HepG2 (cell line): ENCODE data around the gene EPN2. TPM values are rescaled to one million over a fixed set of nuclear protein-coding genes. Genes with fewer than 3 reads are reported as not detected.

Experiments used
- FOXA3 ChIP-seq: IDR thresholded peaks from 2 replicates; pipeline ENCODE4 v1.6.1; 2016; ENCODE audit warnings: missing genetic modification reagents, missing compliant biosample characterization
- MIER3 ChIP-seq: IDR thresholded peaks from 2 replicates; pipeline ENCODE4 v1.6.1; 2016; ENCODE audit warnings: missing compliant biosample characterization, borderline replicate concordance
- RARA ChIP-seq: IDR thresholded peaks from 2 replicates; pipeline ENCODE4 v1.6.1; 2016; ENCODE audit warnings: missing genetic modification reagents, missing compliant biosample characterization
- REPIN1 ChIP-seq: sonication (generic); formaldehyde crosslinking; IDR thresholded peaks from 2 replicates; pipeline ENCODE4 v1.8.0; 2022; ENCODE audit warnings: missing genetic modification reagents, low read depth, mild to moderate bottlenecking, borderline replicate concordance
- SMC3 ChIP-seq: IDR thresholded peaks from 2 replicates; pipeline ENCODE4 v1.6.1; 2011; ENCODE audit warnings: low read length, improper control_type of control experiment
- SNAPC2 ChIP-seq: sonication (generic); formaldehyde crosslinking; IDR thresholded peaks from 2 replicates; pipeline ENCODE4 v1.8.1; 2022; ENCODE audit warnings: mild to moderate bottlenecking, missing genetic modification reagents
- SSRP1 ChIP-seq: IDR thresholded peaks from 2 replicates; pipeline ENCODE4 v1.6.1; 2016; ENCODE audit warnings: control low read depth
- ZBTB20 ChIP-seq: sonication (generic); formaldehyde crosslinking; IDR thresholded peaks from 2 replicates; pipeline ENCODE4 v1.8.1; 2023; ENCODE audit warnings: missing genetic modification reagents, low read depth, mild to moderate bottlenecking, borderline replicate concordance
- ZBTB7B ChIP-seq: sonication (generic); formaldehyde crosslinking; IDR thresholded peaks from 2 replicates; pipeline ENCODE4 v1.4.0; 2020; ENCODE audit warnings: missing genetic modification reagents
- ZNF143 ChIP-seq: sonication (generic); formaldehyde crosslinking; IDR thresholded peaks from 2 replicates; pipeline ENCODE4 v1.4.0; 2020; ENCODE audit warnings: missing genetic modification reagents
- ZNF235 ChIP-seq: sonication (generic); formaldehyde crosslinking; IDR thresholded peaks from 2 replicates; pipeline ENCODE4 v1.8.1; 2023; ENCODE audit warnings: mild to moderate bottlenecking, missing genetic modification reagents, borderline replicate concordance
- ZNF354B ChIP-seq: sonication (generic); formaldehyde crosslinking; IDR thresholded peaks from 2 replicates; pipeline ENCODE4 v1.8.0; 2022; ENCODE audit warnings: mild to moderate bottlenecking, missing genetic modification reagents
- ZSCAN12 ChIP-seq: sonication (generic); formaldehyde crosslinking; IDR thresholded peaks from 2 replicates; pipeline ENCODE4 v1.9.0; 2021; ENCODE audit warnings: mild to moderate bottlenecking, missing genetic modification reagents
- polyA plus RNA-seq, 8 experiments: library from polyadenylated mRNA; depleted of rRNA in 3 of 8; stranded (reverse) in 7 of 8; unstranded in 1 of 8; fragments of >200 nt; fragmentation: Illumina TruSeq in 4 of 8; extraction: Trizol in 4 of 8; gene quantifications; 2 replicates each; pipeline versions ENCODE4 v1.2.1 to v1.2.3, GENCODE V29; 2011 to 2016; ENCODE audit warnings: low read depth in 4 of 8, missing spikeins in 1 of 8, mixed read lengths in 1 of 8; ENCODE audit not compliant: insufficient read depth in 1 of 8
- total RNA-seq, 5 experiments: library from RNA; depleted of rRNA; stranded (reverse); fragments of >200 nt; fragmentation: Illumina TruSeq; extraction: Trizol; gene quantifications; 2 replicates each; pipeline ENCODE4 v1.2.3, GENCODE V29; 2016; ENCODE audit warnings: low read depth in 1 of 5
- TF ChIP-seq, protein P1 (sequence below): sonication (generic); formaldehyde crosslinking; IDR thresholded peaks from 2 replicates; pipeline ENCODE4 v1.5.0; 2020; ENCODE audit warnings: missing genetic modification reagents
- TF ChIP-seq, protein P2 (sequence below): sonication (generic); formaldehyde crosslinking; IDR thresholded peaks from 2 replicates; pipeline ENCODE4 v1.5.0; 2020; ENCODE audit warnings: mild to moderate bottlenecking, missing genetic modification reagents, borderline replicate concordance
- TF ChIP-seq, protein P3 (sequence below): sonication (generic); formaldehyde crosslinking; IDR thresholded peaks from 2 replicates; pipeline ENCODE4 v1.9.0; 2021; ENCODE audit warnings: missing genetic modification reagents, mild to moderate bottlenecking, borderline replicate concordance
- TF ChIP-seq, protein P4 (sequence below): sonication (generic); formaldehyde crosslinking; IDR thresholded peaks from 2 replicates; pipeline ENCODE4 v1.4.0; 2020; ENCODE audit warnings: missing genetic modification reagents
- TF ChIP-seq, protein P5 (sequence below): sonication (generic); formaldehyde crosslinking; IDR thresholded peaks from 2 replicates; pipeline ENCODE4 v1.4.0; 2020; ENCODE audit warnings: mild to moderate bottlenecking, missing genetic modification reagents
- TF ChIP-seq, protein P6 (sequence below): sonication (generic); formaldehyde crosslinking; IDR thresholded peaks from 2 replicates; pipeline ENCODE4 v1.4.0; 2020; ENCODE audit warnings: missing genetic modification reagents

The EPN2 gene
- total and polyA plus RNA-seq, 2 of the 13 experiments (the other 11 are each of a cell fraction or from before 2014, with no cell fraction given): 7.8 to 19.2 TPM

DNA sequence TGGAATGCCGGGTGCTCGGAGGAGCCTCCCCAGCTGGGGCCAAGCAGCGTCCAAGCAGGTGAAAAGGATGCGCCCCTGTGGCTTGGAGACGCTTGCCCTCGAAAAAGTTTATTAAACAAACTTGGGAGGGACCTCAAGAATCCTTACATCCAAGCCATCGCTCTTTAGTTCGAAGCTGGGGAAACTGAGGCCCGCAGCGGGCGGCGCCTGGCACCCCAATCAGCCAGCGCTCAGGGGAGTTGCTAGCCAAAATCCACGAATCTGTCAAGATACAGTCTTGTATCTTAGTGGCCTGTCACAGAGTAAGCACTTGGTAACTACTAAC, 125.9 kb downstream of the EPN2 start (continued):
- TF ChIP-seq, protein P1, sequence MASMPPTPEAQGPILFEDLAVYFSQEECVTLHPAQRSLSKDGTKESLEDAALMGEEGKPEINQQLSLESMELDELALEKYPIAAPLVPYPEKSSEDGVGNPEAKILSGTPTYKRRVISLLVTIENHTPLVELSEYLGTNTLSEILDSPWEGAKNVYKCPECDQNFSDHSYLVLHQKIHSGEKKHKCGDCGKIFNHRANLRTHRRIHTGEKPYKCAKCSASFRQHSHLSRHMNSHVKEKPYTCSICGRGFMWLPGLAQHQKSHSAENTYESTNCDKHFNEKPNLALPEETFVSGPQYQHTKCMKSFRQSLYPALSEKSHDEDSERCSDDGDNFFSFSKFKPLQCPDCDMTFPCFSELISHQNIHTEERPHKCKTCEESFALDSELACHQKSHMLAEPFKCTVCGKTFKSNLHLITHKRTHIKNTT (CRISPR knock-in tag): no peak
- no peak for TF ChIP-seq FOXA3
- TF ChIP-seq, protein P2, sequence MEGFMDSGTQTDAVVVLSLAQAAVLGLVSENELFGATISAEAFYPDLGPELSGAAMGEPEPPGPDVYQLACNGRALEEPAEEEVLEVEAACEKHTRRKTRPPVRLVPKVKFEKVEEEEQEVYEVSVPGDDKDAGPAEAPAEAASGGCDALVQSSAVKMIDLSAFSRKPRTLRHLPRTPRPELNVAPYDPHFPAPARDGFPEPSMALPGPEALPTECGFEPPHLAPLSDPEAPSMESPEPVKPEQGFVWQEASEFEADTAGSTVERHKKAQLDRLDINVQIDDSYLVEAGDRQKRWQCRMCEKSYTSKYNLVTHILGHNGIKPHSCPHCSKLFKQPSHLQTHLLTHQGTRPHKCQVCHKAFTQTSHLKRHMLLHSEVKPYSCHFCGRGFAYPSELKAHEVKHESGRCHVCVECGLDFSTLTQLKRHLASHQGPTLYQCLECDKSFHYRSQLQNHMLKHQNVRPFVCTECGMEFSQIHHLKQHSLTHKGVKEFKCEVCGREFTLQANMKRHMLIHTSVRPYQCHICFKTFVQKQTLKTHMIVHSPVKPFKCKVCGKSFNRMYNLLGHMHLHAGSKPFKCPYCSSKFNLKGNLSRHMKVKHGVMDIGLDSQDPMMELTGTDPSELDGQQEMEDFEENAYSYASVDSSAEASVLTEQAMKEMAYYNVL (CRISPR knock-in tag): no peak
- TF ChIP-seq, protein P3, sequence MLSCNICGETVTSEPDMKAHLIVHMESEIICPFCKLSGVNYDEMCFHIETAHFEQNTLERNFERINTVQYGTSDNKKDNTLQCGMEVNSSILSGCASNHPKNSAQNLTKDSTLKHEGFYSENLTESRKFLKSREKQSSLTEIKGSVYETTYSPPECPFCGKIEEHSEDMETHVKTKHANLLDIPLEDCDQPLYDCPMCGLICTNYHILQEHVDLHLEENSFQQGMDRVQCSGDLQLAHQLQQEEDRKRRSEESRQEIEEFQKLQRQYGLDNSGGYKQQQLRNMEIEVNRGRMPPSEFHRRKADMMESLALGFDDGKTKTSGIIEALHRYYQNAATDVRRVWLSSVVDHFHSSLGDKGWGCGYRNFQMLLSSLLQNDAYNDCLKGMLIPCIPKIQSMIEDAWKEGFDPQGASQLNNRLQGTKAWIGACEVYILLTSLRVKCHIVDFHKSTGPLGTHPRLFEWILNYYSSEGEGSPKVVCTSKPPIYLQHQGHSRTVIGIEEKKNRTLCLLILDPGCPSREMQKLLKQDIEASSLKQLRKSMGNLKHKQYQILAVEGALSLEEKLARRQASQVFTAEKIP (CRISPR knock-in tag): no peak
- TF ChIP-seq ZSCAN12 (CRISPR knock-in tag): 0 out of 2 replicates have a peak, but pooled peaks have one; percentile 56
- no peak for TF ChIP-seq SSRP1 (CRISPR knock-in tag)
- TF ChIP-seq ZBTB20 (CRISPR knock-in tag): no peak
- TF ChIP-seq MIER3 (CRISPR knock-in tag): peak; percentile 10; the same call in 1 of the 2 replicates
- TF ChIP-seq ZNF143 (CRISPR knock-in tag): 0 out of 2 replicates have a peak, but pooled peaks have one; percentile 58
- TF ChIP-seq, protein P4, sequence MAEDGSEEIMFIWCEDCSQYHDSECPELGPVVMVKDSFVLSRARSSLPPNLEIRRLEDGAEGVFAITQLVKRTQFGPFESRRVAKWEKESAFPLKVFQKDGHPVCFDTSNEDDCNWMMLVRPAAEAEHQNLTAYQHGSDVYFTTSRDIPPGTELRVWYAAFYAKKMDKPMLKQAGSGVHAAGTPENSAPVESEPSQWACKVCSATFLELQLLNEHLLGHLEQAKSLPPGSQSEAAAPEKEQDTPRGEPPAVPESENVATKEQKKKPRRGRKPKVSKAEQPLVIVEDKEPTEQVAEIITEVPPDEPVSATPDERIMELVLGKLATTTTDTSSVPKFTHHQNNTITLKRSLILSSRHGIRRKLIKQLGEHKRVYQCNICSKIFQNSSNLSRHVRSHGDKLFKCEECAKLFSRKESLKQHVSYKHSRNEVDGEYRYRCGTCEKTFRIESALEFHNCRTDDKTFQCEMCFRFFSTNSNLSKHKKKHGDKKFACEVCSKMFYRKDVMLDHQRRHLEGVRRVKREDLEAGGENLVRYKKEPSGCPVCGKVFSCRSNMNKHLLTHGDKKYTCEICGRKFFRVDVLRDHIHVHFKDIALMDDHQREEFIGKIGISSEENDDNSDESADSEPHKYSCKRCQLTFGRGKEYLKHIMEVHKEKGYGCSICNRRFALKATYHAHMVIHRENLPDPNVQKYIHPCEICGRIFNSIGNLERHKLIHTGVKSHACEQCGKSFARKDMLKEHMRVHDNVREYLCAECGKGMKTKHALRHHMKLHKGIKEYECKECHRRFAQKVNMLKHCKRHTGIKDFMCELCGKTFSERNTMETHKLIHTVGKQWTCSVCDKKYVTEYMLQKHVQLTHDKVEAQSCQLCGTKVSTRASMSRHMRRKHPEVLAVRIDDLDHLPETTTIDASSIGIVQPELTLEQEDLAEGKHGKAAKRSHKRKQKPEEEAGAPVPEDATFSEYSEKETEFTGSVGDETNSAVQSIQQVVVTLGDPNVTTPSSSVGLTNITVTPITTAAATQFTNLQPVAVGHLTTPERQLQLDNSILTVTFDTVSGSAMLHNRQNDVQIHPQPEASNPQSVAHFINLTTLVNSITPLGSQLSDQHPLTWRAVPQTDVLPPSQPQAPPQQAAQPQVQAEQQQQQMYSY (CRISPR knock-in tag): no peak
- TF ChIP-seq ZNF235 (CRISPR knock-in tag): no peak
- TF ChIP-seq, protein P5, sequence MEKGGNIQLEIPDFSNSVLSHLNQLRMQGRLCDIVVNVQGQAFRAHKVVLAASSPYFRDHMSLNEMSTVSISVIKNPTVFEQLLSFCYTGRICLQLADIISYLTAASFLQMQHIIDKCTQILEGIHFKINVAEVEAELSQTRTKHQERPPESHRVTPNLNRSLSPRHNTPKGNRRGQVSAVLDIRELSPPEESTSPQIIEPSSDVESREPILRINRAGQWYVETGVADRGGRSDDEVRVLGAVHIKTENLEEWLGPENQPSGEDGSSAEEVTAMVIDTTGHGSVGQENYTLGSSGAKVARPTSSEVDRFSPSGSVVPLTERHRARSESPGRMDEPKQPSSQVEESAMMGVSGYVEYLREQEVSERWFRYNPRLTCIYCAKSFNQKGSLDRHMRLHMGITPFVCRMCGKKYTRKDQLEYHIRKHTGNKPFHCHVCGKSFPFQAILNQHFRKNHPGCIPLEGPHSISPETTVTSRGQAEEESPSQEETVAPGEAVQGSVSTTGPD: no peak
- TF ChIP-seq SNAPC2 (CRISPR knock-in tag): no peak
- TF ChIP-seq REPIN1 (CRISPR knock-in tag): no peak
- no peak for TF ChIP-seq SMC3
- no peak for TF ChIP-seq ZBTB7B
- TF ChIP-seq RARA (CRISPR knock-in tag): 0 out of 2 replicates have a peak, but pooled peaks have one; percentile 1
- TF ChIP-seq ZNF354B (CRISPR knock-in tag): 0 out of 2 replicates have a peak, but pooled peaks have one; percentile 6
- TF ChIP-seq, protein P6, sequence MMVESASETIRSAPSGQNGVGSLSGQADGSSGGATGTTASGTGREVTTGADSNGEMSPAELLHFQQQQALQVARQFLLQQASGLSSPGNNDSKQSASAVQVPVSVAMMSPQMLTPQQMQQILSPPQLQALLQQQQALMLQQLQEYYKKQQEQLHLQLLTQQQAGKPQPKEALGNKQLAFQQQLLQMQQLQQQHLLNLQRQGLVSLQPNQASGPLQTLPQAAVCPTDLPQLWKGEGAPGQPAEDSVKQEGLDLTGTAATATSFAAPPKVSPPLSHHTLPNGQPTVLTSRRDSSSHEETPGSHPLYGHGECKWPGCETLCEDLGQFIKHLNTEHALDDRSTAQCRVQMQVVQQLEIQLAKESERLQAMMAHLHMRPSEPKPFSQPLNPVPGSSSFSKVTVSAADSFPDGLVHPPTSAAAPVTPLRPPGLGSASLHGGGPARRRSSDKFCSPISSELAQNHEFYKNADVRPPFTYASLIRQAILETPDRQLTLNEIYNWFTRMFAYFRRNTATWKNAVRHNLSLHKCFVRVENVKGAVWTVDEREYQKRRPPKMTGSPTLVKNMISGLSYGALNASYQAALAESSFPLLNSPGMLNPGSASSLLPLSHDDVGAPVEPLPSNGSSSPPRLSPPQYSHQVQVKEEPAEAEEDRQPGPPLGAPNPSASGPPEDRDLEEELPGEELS: no peak
